Pons (tissue), 1 donor: Measurements from ENCODE around the gene DPPA5.
A peak's percentile ranks its signal among the peaks of the same experiment; 100 is the strongest.
"Not testable (repeated sequence)": the region's sequence is repeated elsewhere in the genome, so short reads cannot be mapped to it uniquely, and the experiment has no call there.

Experiments
- DNase-seq: peaks from one replicate; pipeline ENCODE4 v3.0.0-alpha.2; 2016; ENCODE audit warnings: low spot score

DPPA5 gene

GRCh38 chr6:73353636-73354593, at the start of gene DPPA5:
DPPA5 (minus strand) TSS chr6:73354276; CDS start chr6:73354225, 51 bp downstream.
- no peak for DNase-seq

DNA sequence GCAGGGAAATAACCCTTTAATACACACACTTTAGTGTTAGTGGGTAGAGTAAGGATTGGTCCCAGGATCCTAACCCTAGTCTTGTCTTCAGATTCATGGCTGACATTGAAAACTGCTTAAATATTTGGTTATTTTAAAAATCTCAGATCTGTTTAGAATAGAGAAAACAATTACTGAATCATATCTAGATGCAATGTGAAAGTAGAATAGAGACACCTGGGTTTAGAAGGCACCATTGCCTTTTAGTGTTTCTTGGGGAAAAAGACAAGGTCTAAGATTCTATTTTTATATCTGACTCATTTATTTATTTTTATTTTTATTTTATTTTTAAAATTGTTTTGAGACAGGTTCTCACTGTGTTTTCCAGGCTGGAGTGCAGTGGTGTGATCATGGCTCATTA, 46.6 kb upstream of the DPPA5 start:
- DNase-seq = no peak

- DNase-seq = no peak
These were observed 41.8 kb upstream of the DPPA5 start for GRCh38 chr6:73395875-73396274.

- DNase-seq = peak; percentile 57
These were observed 40.7 kb upstream of the DPPA5 start, which contains the start of gene DDX43 for GRCh38 chr6:73394577-73395354. DDX43 (plus strand) TSS chr6:73394828; CDS start chr6:73394906, 78 bp downstream.

GRCh38 chr6:73393278-73393677, 39.2 kb upstream of the DPPA5 start:
- DNase-seq = no peak

GRCh38 chr6:73392188-73392587, 38.1 kb upstream of the DPPA5 start:
- DNase-seq = not testable (repeated sequence)

DNA sequence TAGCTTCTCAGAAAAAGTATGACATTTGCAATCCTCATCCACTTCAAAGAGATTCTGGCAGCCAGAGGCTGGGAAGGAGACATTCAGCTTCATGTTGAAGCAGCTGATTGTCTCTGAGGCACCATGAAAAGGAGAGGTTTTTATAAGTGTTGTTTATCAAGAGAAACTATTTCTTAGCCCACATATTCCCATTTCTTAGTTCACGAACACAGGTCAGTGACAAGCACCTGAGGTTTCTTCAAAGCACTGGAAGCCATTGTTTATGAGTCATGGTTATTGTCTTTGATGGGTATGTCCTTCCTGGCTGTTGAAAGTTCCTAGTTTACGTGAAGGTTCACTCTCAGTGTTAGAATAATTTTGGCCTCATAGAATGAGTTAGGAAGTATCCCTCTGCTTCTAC, 37.6 kb upstream of the DPPA5 start:
- DNase-seq = no peak

DNA sequence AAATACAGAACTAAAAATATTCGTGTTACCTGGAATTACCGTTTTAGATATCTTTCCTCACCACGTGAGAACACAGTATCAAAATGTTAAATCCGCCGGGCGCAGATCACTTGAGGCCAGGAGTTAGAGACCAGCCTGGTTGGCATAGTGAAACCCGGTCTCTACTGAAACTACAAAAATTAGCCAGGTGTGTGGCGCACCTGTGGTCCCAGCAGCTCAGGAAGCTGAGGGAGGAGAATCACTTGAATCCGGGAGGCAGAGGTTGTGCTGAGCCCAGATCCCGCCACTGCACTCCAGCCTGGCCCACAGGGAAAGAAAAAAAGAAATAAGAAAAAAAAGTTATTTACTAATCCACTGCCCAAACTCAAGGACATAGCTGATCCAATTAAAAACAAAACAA, 35.8 kb upstream of the DPPA5 start:
- no peak for DNase-seq

DNA sequence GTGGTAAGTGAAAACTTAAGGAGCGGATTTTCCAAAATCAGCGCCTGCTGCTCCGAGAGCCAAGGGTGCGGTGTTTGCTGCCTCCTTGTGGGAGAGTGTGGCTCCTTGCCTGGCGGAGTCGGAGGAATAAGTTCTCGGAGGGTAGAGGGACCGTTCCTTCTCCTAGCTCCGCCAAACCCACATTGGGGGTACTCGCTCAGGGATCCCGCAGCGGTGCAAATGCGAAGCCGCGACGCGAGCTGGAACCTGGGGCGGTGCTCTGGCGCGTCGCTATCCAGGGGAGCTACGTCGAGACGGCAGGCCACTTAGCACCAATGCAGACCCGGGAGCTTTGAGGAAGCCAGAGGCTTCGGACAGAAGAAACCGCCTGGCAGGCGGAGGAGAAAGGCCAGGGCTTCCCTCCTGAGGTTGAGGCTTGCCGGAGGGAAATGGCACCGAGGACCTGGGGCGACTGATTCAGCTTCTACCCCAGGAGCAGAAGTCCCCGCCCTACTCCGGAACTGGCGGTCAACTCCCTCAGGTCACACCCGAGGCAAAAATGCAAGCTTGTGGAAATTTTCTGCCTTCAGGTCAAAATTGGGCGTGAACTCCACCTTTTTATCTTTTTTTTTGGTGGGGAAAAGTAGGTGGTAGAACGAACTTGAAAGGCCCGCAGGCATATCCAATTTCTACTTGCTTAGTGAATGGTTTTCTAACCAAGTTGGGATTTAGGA, 34.9 kb upstream of the DPPA5 start:
- peak; percentile 36 for DNase-seq

- no peak for DNase-seq
These were observed 34.3 kb upstream of the DPPA5 start for GRCh38 chr6:73388433-73388799.

GRCh38 chr6:73382462-73383113, 28.5 kb upstream of the DPPA5 start:
- DNase-seq = no peak

DNA sequence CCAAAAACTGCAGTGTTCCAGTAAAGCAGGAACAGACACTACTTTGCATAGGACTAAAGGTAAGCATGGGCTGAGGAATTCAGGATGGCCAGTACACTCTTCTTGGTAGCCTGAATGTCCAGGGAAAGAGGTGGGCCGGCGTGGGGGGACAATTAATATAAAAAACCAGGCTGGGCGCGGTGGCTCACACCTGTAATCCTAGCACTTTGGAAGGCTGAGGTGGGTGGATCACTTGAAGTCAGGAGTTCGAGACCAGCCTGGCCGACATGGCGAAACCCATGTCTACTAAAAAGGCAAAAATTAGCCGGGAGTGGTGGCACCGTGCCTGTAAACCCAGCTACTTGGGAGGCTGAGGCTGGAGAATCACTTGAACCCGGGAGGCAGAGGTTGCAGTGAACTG, 27.5 kb upstream of the DPPA5 start:
- not testable (repeated sequence) for DNase-seq

GRCh38 chr6:73377225-73377624, 23.1 kb upstream of the DPPA5 start:
- DNase-seq = no peak

DNA sequence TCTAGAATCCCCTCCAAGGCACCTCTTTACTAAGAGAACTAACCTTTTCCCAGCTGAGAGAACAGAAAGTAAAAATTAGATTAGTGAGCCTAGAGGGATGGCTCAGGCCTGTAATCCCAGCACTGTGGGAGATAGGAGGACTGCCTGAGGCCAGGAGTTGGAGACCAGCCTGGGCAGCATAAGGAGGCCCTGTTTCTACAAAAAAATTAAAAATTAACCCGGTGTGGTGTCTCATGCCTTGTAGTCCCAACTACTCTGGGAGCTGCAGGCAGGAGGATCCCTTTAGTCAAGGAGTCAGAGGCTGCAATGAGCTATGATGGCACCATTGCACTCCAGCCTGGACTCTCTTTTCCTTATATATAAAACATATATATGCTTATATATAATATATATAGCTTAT, 21.1 kb upstream of the DPPA5 start:
- no peak for DNase-seq

DNA sequence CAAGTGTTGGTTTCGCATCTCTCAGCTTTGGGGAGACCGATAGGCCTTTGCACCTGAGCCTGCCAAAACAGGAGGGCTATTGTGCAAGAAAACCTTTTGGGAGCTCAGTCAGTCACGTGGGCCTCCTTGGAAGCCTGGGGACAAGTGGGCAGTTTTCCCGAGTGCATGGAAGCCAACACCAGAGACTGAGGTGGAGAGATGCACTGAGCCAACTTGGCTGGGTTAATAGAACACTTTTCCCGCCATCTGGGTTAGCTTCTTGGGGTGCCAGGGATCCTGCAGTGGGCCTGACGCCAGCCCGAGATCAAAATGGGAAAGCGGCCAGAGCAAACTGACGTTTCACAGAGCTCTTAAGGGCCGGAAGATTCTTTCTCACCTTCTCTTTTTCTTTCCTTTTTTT, 18.4 kb upstream of the DPPA5 start:
- DNase-seq = no peak

GRCh38 chr6:73371984-73372383, 17.9 kb upstream of the DPPA5 start:
- DNase-seq = no peak

DNA sequence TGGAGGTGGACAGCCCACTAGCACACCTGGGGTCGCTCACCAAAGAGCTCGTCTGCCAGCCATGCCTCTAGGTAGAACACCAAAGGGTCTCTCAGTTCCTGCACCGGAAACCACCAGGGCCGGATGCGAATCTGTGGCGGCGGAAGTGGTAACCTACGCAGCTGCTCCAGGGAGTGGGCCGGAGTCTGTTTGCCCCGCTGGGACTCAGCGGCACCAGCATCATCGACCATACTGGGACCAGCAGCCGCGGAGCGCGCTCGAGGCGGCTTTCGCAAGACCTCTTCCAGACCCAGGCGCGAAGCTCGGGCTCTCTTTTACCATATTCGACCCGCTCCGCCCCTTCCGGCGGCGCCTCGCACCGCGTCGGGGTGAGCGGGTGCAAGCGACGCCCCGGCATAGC, 15.5 kb upstream of the DPPA5 start, which contains the start of gene OOEP:
Gene OOEP, minus strand, starts transcription at position 335 of the 400 bp plus-strand sequence. Its CDS starts 105 bp downstream, at position 230.
- DNase-seq = no peak

DNA sequence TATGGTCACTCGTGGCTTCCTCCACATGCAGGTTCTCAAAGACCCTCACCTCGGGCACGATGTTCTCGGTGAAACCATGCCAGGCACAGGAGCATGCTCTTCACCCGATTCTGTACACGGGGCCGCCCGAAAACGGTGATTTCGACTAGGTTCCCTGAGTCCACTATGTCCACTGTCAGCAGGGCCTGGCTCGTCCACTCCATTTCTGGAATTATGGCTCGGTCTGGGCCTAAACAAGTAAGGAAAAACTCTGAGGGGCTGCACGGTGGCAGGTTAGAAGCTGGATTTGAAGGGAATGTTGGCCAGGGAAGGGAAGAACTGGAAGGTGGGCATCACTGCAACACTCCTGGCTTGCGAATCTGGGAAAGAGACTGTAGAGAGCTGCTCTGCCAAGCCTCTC, 15.1 kb upstream of the DPPA5 start:
- no peak for DNase-seq

DNA sequence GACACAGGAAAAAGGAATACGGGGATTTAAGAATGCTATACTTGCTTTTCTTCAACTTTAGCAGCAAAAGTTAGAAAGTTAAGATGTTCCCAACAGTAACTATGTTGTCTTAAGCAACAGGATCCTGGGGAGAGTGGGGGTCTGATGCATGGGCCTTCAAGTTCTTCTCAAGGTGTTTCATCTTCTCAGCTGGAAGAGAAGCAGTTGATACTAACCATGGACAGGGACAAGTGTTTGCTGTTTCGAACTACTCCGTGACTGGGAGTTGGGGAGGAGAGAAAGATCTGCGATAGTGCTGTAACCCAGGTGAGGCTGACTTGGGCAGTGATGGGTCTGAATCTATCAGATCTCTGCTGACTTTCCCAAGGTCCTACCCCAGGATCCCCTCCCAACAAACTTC, 14.6 kb upstream of the DPPA5 start:
- no peak for DNase-seq

DNA sequence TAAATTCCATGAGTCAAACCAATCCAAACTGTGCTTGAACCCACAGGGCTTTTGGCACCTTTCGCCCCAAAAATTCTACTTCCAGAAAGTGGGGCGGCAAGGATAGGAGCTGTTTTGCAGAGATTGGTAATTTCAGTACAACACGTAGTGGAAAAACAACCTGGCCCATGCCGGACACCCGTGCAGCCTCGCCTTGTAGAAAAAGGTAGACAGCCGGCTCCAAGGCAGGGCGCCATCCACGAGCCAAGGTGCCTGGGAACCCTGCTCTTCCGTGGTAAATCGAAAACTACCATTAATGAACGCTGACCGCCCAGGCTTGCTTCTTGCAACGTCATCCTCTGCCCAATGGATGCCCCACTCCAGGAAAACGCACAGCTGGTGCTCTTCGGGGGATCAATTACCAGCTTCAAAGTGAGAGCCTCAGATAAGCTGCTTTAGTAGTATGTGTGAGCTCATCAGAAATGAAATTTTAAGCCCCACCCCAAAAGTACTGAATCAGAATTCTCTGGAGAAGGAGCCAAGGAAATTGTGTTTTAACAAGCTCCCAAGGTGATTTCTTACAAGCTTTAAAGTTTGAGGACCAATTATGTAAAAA, 13.8 kb upstream of the DPPA5 start:
- DNase-seq = no peak

- no peak for DNase-seq
These were observed 10.5 kb upstream of the DPPA5 start for GRCh38 chr6:73364549-73364948.
